Ramos (cell line): ENCODE results near the gene DERL3.
"Not testable (repeated sequence)": the region's sequence is repeated elsewhere in the genome, so short reads cannot be mapped to it uniquely, and the experiment has no call there.

Experiments used
- in situ Hi-C: fragments of 300-500 bp; cut with MboI; formaldehyde crosslinking; loops from one replicate; pipeline ENCODE4 v1.14.3; 2022; ENCODE audit warnings: low sequenced_read_pairs; ENCODE audit not compliant: unreplicated experiment

The DERL3 gene

GRCh38 chr22:23838681-23839468 lies at the start of gene DERL3:
Gene DERL3 (minus strand): TSS chr22:23839006. CDS start chr22:23838987, 19 bp downstream.
- in situ Hi-C loops: no loop called here

DNA sequence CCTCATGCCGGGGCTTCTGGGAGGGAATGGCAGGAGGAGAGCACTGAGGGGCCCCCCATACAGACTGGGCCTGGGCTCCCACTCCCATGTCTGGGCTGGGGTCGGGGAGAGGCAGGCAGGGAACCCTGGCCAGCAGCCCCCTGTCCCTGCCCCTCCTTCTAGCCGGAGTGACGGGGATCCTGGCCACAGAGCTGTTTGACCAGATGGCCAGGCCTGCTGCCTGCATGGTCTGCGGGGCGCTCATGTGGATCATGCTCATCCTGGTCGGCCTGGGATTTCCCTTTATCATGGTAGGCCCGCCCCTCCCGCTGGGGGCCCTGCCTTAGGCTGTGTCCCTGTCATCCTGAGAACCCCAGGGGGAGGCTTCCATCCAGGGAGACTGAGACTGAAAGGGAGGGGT lies 45.3 kb upstream of the DERL3 start:
- in situ Hi-C loops: no loop called here

DNA sequence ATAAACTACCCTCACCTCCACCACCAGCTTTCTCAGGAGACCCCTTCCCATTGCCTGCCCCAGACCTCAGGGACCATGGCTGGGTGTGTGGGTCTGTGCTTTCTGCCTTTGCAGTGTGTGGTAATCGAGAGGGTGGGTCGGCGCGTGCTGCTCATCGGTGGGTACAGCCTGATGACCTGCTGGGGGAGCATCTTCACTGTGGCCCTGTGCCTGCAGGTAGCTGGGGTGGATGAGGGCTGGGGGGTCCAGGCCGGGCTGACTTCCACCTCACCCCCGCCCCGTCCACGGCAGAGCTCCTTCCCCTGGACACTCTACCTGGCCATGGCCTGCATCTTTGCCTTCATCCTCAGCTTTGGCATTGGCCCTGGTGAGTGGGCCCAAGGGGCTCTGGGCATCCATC lies 44.9 kb upstream of the DERL3 start:
- in situ Hi-C loops: no loop called here

- in situ Hi-C loops: no loop called here
Observed at GRCh38 chr22:23882370-23882769, 43.6 kb upstream of the DERL3 start.

GRCh38 chr22:23878219-23878618 lies 39.4 kb upstream of the DERL3 start:
- in situ Hi-C loops: no loop called here

DNA sequence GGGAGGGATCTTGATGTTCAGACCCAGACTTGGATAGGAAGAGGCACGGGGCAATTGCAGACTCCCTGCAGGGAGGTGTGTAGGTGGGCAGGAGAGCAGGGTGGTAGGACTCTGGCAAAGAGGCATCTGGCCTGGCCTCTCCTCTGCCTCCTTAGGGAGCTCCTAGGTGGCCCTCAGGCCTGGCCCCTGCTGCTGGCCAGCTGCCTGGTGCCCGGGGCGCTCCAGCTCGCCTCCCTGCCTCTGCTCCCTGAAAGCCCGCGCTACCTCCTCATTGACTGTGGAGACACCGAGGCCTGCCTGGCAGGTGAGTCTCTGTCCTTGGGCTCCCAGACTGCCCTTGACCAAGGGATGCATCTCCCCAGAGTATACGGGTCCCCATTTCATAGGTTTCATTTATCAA lies 38.8 kb upstream of the DERL3 start:
- in situ Hi-C loops: no loop called here

DNA sequence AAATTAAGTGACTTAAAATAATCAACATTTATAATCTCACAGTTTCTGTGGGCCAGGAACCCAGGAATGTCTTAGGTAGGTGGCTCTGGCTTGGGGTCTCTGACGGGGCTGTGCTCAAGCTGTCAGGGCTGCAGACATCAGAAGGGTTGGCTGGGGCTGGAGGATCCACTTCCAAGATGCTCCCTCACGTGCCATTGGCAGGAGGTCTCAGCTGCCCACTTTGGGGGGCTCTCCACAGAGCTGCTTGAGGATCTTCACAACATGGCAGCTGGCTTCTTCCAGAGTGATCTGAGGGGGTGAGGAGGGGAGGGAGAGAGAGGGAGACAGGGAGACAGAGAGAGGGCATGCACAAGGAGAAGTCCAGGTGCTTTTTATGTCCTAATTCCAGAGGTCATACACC lies 37.0 kb upstream of the DERL3 start:
- in situ Hi-C loops: no loop called here

GRCh38 chr22:23874871-23875270 lies 36.1 kb upstream of the DERL3 start:
- in situ Hi-C loops: no loop called here

DNA sequence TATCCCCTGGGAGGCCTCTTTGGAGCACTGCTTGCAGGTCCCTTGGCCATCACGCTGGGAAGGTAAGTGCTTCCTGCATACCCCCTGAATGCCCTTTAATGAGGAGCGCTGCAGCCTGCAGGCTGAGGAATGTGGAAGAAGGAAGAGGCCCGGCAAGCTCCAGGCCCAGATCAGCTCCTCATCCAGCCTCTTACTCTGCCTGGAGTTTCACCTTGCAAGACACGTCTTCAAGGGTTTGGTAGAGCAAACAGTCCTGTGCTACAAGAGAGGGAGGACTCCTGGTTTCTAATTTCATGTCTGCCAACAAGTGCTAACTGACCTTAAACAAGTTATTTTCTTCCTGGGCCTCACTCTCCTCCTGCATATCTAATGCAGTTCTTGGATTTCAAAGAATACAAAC lies 29.8 kb upstream of the DERL3 start:
- in situ Hi-C loops: no loop called here

DNA sequence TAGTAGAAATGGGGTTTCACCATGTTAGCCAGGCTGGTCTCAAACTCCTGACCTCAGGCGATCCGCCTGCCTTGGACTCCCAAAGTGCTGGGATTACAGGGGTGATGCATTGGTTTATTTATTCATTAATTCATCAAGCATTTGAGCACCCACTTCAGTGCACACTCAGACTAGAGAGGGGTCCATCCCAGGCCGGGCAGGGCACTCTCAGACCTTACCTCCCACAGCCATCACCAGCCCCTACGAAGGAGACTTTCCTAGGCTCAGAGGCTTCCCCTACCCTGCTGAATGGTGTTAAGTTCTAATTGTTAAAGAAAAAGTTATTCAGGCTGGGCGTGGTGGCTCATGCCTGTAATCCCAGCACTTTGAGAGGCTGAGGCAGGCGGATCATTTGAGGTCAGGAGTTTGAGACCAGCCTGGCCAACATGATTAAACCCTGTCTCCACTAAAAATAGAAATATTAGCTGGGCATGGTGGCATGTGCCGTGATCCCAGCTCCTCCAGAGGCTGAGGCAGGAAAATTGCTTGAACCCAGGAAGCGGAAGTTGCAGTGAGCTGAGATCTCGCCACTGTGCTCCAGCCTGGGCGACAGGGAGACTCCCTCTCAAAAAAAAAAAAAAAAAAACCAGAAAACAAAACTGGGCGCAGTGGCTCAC lies 25.8 kb upstream of the DERL3 start:
- in situ Hi-C loops: not testable (repeated sequence)

- in situ Hi-C loops: no loop called here
Observed at GRCh38 chr22:23862103-23862502, 23.3 kb upstream of the DERL3 start.

DNA sequence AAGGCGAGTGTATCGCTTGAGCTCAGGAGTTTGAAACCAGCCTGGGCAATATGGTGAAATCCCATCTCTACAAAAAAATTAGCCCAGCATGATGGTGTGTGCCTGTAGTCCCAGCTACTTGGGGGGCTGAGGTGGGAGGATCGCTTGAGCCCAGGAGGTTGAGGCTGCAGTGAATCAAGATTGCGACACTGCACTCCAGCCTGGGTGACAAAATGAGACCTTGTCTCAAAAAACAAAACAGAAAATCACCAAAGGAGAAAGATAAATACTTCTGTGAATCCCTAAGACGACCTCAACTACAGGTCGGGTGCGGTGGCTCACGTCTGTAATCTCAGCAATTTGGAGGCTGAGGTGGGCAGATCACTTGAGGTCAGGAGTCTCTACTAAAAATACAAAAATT lies 21.4 kb upstream of the DERL3 start:
- in situ Hi-C loops: not testable (repeated sequence)

DNA sequence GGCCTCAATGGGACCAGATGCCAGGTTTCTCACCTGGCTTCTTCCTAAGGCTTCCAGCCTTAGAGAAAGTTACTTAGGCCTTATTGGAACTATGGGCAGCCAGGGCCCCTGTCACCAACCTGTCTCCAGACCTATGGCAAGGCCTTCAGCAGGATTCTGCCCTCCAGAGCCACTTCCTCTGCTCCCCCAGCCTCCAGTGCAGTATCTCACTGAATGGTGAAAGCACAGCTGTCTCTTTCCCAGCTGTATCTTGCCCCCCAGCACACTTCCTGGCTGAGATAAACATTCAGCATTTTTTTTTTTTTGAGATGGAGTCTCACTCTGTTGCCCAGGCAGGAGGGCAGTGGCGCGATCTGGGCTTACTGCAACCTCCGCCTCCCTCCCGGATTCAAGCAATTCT lies 20.4 kb upstream of the DERL3 start:
- in situ Hi-C loops: loop anchor here (10.0 kb wide), 2 partner anchors 244 to 314 kb away; no protein-coding TSS in a partner anchor

- in situ Hi-C loops: loop anchor here (10.0 kb wide), 2 partner anchors 244 to 314 kb away; no protein-coding TSS in a partner anchor
Observed at GRCh38 chr22:23858484-23858815, 19.6 kb upstream of the DERL3 start.

DNA sequence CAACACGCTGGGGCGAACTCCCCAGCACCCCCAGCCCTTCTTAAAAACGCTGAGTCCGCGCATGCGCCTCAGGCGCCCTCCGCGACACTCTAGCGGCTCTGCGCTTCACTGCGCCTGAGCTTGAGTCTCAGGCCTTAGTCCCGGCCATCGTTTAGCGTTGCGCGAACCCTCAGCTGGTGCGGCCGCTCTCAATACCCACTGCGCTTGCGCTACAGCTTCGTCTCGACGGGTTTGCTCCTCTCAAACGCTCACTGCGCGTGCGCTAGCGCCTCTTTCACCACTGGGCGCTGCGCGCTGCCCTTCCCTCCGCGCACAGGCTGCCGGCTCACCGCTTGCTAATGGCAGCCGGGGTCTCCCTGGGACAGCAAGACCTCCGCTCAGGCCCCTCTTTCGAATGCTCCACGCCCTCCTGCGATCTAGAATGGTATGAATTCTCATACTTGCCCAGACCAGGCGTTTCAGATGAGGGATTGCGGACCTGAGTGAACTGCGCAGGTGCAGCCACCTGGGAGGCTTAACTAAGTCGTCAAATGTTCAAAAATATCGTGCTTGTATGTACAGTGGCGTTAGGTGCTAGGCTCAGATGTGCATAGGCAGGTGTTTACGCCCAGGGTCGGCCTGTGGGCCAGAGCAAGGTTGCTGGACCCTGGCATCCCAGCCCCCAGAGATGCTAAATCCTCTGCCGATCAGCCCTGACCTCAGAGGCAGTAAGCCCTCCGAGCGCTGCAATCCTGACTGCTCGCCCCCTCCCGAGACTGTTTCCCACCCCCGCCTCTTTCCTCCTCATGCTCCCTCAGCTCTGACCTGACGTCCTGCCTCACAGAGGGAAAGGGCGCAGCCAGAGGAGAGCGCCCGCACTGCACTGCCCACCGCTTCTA lies 19.0 kb upstream of the DERL3 start, which contains the start of gene SLC2A11:
Gene SLC2A11 (plus strand): TSS at position 270 of the 878 bp plus-strand sequence. CDS start 125 bp downstream, at position 395.
- in situ Hi-C loops: loop anchor here (10.0 kb wide), 2 partner anchors 243 to 313 kb away; no protein-coding TSS in a partner anchor

GRCh38 chr22:23856721-23857605 lies 18.2 kb upstream of the DERL3 start:
- in situ Hi-C loops: loop anchor here (10.0 kb wide), 2 partner anchors 242 to 312 kb away; no protein-coding TSS in a partner anchor

- in situ Hi-C loops: loop anchor here (10.0 kb wide), 2 partner anchors 235 to 305 kb away; no protein-coding TSS in a partner anchor
Observed at GRCh38 chr22:23850136-23850611, 11.4 kb upstream of the DERL3 start.

- in situ Hi-C loops: loop anchor here (5.0 to 10.0 kb wide), 3 partner anchors 77 to 305 kb away; partner anchors contain the start of gene MMP11
Observed at GRCh38 chr22:23849009-23850006, 10.5 kb upstream of the DERL3 start.
